IMR-90 (cell line): ENCODE data around the gene TOR4A. TPM values are rescaled to one million over a fixed set of nuclear protein-coding genes. Genes with fewer than 3 reads are reported as not detected.

Source experiments
- ATAC-seq: fragments of 200-7000 bp; cut with Tn5 transposase; 2 replicates; pipeline ENCODE4 v1.9.1; 2020; ENCODE audit warnings: low read depth, mild to moderate bottlenecking, moderate library complexity
- BruUV-seq: library from RNA; stranded (reverse); fragments of 400-500 nt; replicated peaks from 2 replicates; lab custom pipeline; 2021; lab: Mats Ljungman, UMichigan
- CTCF ChIA-PET: fragments of 300-600 bp; formaldehyde crosslinking; extraction: SDS; loops from one replicate; lab custom pipeline; 2021; ENCODE audit warnings: antibody characterized with exemption; lab: Yijun Ruan, JAX
- POLR2A ChIA-PET: fragments of 300-600 bp; sonication (Branson Sonifier 250); formaldehyde crosslinking; loops from one replicate; lab custom pipeline; 2022; ENCODE audit warnings: antibody characterized with exemption; ENCODE audit not compliant: unreplicated experiment; lab: Charles Lee
- DNase-seq: peaks from one replicate; pipeline ENCODE4 v3.0.0; 2013
- H2AFZ ChIP-seq: replicated peaks from 2 replicates; pipeline ENCODE3; 2013; ENCODE audit warnings: low read length, mild to moderate bottlenecking; ENCODE audit not compliant: poor library complexity
- H2AK5ac ChIP-seq: 2 replicates; pipeline ENCODE4 v1.6.1; 2013; ENCODE audit warnings: low read depth, low read length, inconsistent platforms
- H2AK9ac ChIP-seq: replicated peaks from 2 replicates; pipeline ENCODE3; 2013; ENCODE audit warnings: mild to moderate bottlenecking, low read depth, low read length, moderate library complexity; ENCODE audit not compliant: poor library complexity
- H2BK120ac ChIP-seq: 2 replicates; pipeline ENCODE4 v1.6.1; 2013; ENCODE audit warnings: low read depth, low read length, inconsistent platforms
- H2BK15ac ChIP-seq: 3 replicates; pipeline ENCODE4 v1.6.1; 2013; ENCODE audit warnings: low read depth, low read length, inconsistent platforms
- H2BK20ac ChIP-seq: 2 replicates; pipeline ENCODE4 v1.6.1; 2013; ENCODE audit warnings: low read depth, mild to moderate bottlenecking, inconsistent platforms, low read length, moderate library complexity
- H2BK5ac ChIP-seq: 2 replicates; pipeline ENCODE4 v1.6.1; 2013; ENCODE audit warnings: mild to moderate bottlenecking, low read depth, low read length, inconsistent platforms; ENCODE audit not compliant: poor library complexity, severe bottlenecking
- H3K14ac ChIP-seq: replicated peaks from 2 replicates; pipeline ENCODE4 v1.6.1; 2013; ENCODE audit warnings: low read depth, low read length, inconsistent platforms
- H3K18ac ChIP-seq: 2 replicates; pipeline ENCODE4 v1.6.1; 2013; ENCODE audit warnings: low read depth, low read length, control low read depth
- H3K23ac ChIP-seq: 2 replicates; pipeline ENCODE4 v1.6.1; 2013; ENCODE audit warnings: low read depth, low read length, inconsistent platforms
- H3K27ac ChIP-seq: 2 replicates; pipeline ENCODE4 v1.5.1; 2013; ENCODE audit warnings: mild to moderate bottlenecking, control low read depth, low read length; ENCODE audit not compliant: insufficient read depth
- H3K27me3 ChIP-seq: 2 replicates; pipeline ENCODE4 v1.6.1; 2013; ENCODE audit warnings: low read length; ENCODE audit not compliant: control insufficient read depth, insufficient read depth
- H3K36me3 ChIP-seq: 2 replicates; pipeline ENCODE4 v1.6.1; 2013; ENCODE audit warnings: low read length, mixed read lengths; ENCODE audit not compliant: control insufficient read depth, insufficient read depth
- H3K4ac ChIP-seq: 2 replicates; pipeline ENCODE4 v1.6.1; 2013; ENCODE audit warnings: low read depth, low read length, inconsistent platforms
- H3K4me1 ChIP-seq: 2 replicates; pipeline ENCODE4 v1.6.1; 2013; ENCODE audit warnings: low read length, mixed read lengths; ENCODE audit not compliant: control insufficient read depth, insufficient read depth
- H3K4me2 ChIP-seq: 2 replicates; pipeline ENCODE4 v1.6.1; 2013; ENCODE audit warnings: low read depth, mild to moderate bottlenecking, control low read depth, low read length, moderate library complexity
- H3K4me3 ChIP-seq: 2 replicates; pipeline ENCODE4 v1.5.1; 2013; ENCODE audit warnings: low read depth, mild to moderate bottlenecking, control low read depth, low read length, moderate library complexity; ENCODE audit not compliant: insufficient read depth
- H3K56ac ChIP-seq: 2 replicates; pipeline ENCODE4 v1.6.1; 2013; ENCODE audit warnings: low read length, inconsistent platforms; ENCODE audit not compliant: insufficient read depth; ENCODE audit errors: extremely low read depth
- H3K79me1 ChIP-seq, 2 experiments: 2 replicates each; pipeline ENCODE4 v1.6.1; 2013; ENCODE audit warnings: low read length in 2 of 2, inconsistent platforms in 1 of 2, low read depth in 1 of 2
- H3K9ac ChIP-seq: 2 replicates; pipeline ENCODE4 v1.6.1; 2013; ENCODE audit warnings: low read depth, low read length, control low read depth
- H3K9me1 ChIP-seq: 2 replicates; pipeline ENCODE4 v1.6.1; 2013; ENCODE audit warnings: low read length, inconsistent platforms; ENCODE audit not compliant: insufficient read depth
- H3K9me3 ChIP-seq: 2 replicates; pipeline ENCODE4 v1.6.1; 2013; ENCODE audit warnings: low read length; ENCODE audit not compliant: control insufficient read depth, insufficient read depth
- H4K20me1 ChIP-seq: 2 replicates; pipeline ENCODE4 v1.6.1; 2013; ENCODE audit warnings: low read length, inconsistent platforms; ENCODE audit not compliant: insufficient read depth
- H4K5ac ChIP-seq: 2 replicates; pipeline ENCODE4 v1.6.1; 2013; ENCODE audit warnings: mild to moderate bottlenecking, low read depth, low read length, control low read depth
- H4K8ac ChIP-seq, 2 experiments: 2 replicates each; pipeline ENCODE4 v1.6.1; 2013; ENCODE audit warnings: low read depth in 2 of 2, low read length in 2 of 2, control low read depth in 1 of 2, inconsistent platforms in 1 of 2
- H4K91ac ChIP-seq: 2 replicates; pipeline ENCODE4 v1.6.1; 2013; ENCODE audit warnings: low read depth, low read length, inconsistent platforms; ENCODE audit not compliant: insufficient read depth
- BHLHE40 ChIP-seq: fragments of 150-350 bp; IDR thresholded peaks from 2 replicates; pipeline ENCODE4 v1.6.1; 2016; ENCODE audit warnings: mild to moderate bottlenecking, low read depth, low read length
- CHD1 ChIP-seq: IDR thresholded peaks from 2 replicates; pipeline ENCODE4 v1.6.1; 2012; ENCODE audit warnings: low read depth, low read length, improper control_type of control experiment
- CTCF ChIP-seq: conservative IDR thresholded peaks from 2 replicates; pipeline ENCODE4 v1.5.1; 2012; ENCODE audit warnings: mild to moderate bottlenecking, low read depth, low read length, improper control_type of control experiment
- FOS ChIP-seq: fragments of 150-350 bp; IDR thresholded peaks from 2 replicates; pipeline ENCODE4 v1.6.1; 2016; ENCODE audit warnings: low read depth, low read length
- MAFK ChIP-seq: IDR thresholded peaks from 2 replicates; pipeline ENCODE4 v1.6.1; 2012; ENCODE audit warnings: low read depth, low read length, improper control_type of control experiment
- RFX5 ChIP-seq: IDR thresholded peaks from 2 replicates; pipeline ENCODE4 v1.8.0; 2012; ENCODE audit warnings: low read depth, mild to moderate bottlenecking, low read length, moderate library complexity
- USF2 ChIP-seq: fragments of 150-350 bp; IDR thresholded peaks from 2 replicates; pipeline ENCODE4 v1.6.1; 2017; ENCODE audit warnings: mild to moderate bottlenecking, antibody characterized with exemption, low read length, low read depth
- WGBS, 2 experiments: methylation state at CpG; one replicate each; pipeline versions ENCODE4 v1.1.5 to v1.1.7; 2013; ENCODE audit warnings: missing lambda C conversion rate in 2 of 2; ENCODE audit not compliant: insufficient read length in 1 of 2; ENCODE audit errors: extremely low coverage in 2 of 2; 5-methylcytosine and 5-hydroxymethylcytosine counted together
- dilution Hi-C: fragments of 300-500 bp; cut with HindIII; formaldehyde crosslinking; loops from one replicate; pipeline ENCODE4 v1.14.3; 2018; ENCODE audit warnings: low sequenced_read_pairs; ENCODE audit not compliant: unreplicated experiment
- in situ Hi-C: fragments of 300-500 bp; cut with MboI; formaldehyde crosslinking; loops from 3 replicates; pipeline ENCODE4 v1.14.3; 2019; ENCODE audit warnings: low sequenced_read_pairs, inconsistent platforms, mixed read lengths
- intact Hi-C: fragments of 100-400 bp; cut with micrococcal nuclease; formaldehyde crosslinking; loops from 2 replicates; pipeline ENCODE4 v1.10.0; 2022
- polyA plus RNA-seq, 3 experiments: library from polyadenylated mRNA; depleted of rRNA; stranded (reverse); fragments of >200 nt; gene quantifications; 2 replicates each; pipeline ENCODE4 v1.2.3, GENCODE V29; 2012; ENCODE audit warnings: low replicate concordance in 1 of 3
- total RNA-seq: library from RNA; depleted of rRNA; stranded (reverse); fragments of >200 nt; gene quantifications from 2 replicates; pipeline ENCODE4 v1.2.3, GENCODE V29; 2012

Gene TOR4A
- total and polyA plus RNA-seq, 2 of the 4 experiments (the other 2 are of a cell fraction) = 9.7 to 22.9 TPM

- Histone ChIP-seq H4K5ac (no peak overlapping the region), H3K14ac (no peak overlapping the region), H3K36me3 (no peaks in the 10 kb centered on the region), H3K9me1 (no peaks in the 10 kb centered on the region), H2AK9ac (no peak overlapping the region), H3K9me3 (no peaks in the 10 kb centered on the region), H3K4me1 (0 out of 2 replicates have a peak, but pooled peaks cover 2% of the 10 kb centered on the region), H2AK5ac (no peak overlapping the region), H2BK20ac (no peak overlapping the region), H3K27ac (no peak overlapping the region), H3K23ac (no peak overlapping the region), H2BK120ac (no peak overlapping the region), H3K79me1 (no peaks in the 10 kb centered on the region), H3K9ac (no peak overlapping the region), H3K4ac (no peak overlapping the region), H2AFZ (no peak overlapping the region), H3K27me3 (no peaks in the 10 kb centered on the region), H3K18ac (no peak overlapping the region), H4K8ac (no peak overlapping the region), H4K20me1 (no peaks in the 10 kb centered on the region), H4K91ac (no peak overlapping the region), H2BK15ac (no peak overlapping the region), H3K56ac (no peak overlapping the region), H3K4me2 (no peak overlapping the region), H2BK5ac (no peak overlapping the region), H3K4me3 (no peak overlapping the region)
- no TSS peak for BruUV-seq
- WGBS, 2 experiments = 74% methylated on average over 5 of the region's 42 CpGs; no CpG with 5 or more reads in 1 of the 2 experiments
- CTCF ChIA-PET = no interaction called here
- DNase-seq (no peak), ATAC-seq (no peak)
- dilution Hi-C loops = no loop called here
- no peak for TF ChIP-seq RFX5
- no peak for TF ChIP-seq BHLHE40
- no peak for TF ChIP-seq CTCF
- no peak for TF ChIP-seq MAFK
- TF ChIP-seq FOS = no peak
- no peak for TF ChIP-seq CHD1
- TF ChIP-seq USF2 = no peak
- intact Hi-C loops = no loop called here
- in situ Hi-C loops = no loop called here
- POLR2A ChIA-PET = no interaction called here
Observed at GRCh38 chr9:137314561-137315560, 37.3 kb downstream of the TOR4A start.
